ENCODE measurements around the gene R3HDM1.
"Not testable (repeated sequence)": the region's sequence is repeated elsewhere in the genome, so short reads cannot be mapped to it uniquely, and the experiment has no call there.

R3HDM1 gene

DNA sequence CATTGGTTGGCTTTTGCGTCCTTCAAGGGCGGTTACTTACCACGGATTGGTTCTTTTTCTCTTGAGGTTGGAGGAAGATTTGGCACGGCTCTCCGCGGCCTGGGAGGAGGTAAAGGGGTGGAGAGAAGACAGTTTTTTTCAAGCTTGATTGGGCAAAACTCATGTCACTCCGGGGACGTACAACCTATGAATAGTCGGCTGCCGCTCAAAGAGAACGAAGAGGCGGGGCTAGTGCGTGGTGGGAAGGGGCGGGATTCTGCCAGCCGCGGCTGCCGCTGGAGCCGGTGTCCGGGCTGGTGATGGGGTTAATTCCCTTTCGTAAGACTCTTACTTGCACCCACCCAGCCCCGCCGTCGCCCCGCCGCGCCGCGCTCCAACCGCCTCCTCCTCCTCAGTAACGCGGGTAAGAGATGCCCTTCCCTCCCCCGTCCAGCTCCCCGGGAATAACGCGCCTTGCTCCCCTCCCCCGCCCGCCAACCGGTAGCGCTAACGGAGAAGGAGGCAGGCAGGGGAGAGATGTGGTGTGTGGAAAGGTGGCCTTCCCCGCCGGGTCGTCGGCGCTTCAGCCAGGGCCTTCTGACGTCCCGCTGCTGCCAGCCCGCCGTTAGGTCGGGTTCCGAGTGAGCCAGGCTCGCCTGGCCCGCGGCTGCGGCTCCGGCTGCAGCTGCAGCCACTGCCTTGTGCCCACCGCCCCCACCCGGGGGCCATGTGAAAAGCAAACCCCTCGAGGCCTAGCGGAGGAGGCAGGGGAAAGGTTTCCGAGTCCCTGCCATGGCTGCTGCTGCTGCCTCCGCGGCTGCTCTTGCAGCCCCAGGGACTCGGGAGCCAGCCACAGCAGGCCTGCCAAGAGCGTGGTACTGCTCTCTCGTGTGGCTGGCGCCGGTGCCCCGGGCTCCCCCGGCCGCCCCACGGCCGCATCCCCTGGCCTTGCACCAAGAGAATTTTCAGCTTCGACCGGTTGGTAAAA, at the start of gene R3HDM1:
Gene R3HDM1, plus strand, starts transcription at position 254 of the 967 bp plus-strand sequence. CDS start 73,362 bp downstream, outside the sequence.
- DNase-seq, result peak; percentile 99

DNA sequence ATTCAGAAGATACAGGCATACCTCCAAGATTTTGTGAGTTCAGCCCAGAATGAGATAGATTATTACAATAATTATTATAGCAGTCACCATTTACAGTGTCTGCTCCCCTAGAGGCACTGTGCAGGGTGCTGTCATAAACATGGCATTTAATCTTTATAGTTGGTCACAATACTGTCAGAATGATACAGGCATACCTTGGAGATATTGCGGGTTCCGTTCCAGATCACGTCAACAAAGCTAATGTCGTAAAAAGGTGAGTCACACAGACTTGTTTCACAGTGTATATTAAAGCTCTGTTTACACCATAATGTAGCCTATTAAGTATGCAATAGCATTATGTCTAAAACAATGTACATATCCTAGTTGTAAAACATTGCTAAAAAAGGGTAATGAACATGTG, 45.8 kb upstream of the R3HDM1 start:
- no peak for DNase-seq

DNA sequence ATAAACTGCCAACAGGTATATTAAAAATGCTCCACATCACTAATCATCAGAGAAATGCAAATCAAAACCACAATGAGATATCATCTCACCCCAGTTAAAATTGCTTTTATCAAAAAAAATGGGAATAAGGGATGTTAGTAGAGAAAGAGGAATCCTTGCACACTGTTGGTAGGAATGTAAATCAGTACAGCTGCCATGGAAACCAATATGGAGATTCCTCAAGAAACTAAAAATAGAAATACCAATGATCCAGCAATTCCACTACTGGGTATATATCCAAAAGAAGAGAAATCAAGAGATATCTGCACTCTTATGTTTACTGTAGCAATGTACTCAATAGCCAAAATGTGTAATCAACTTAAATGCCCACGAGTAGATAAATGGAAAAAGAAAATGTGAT, 40.9 kb upstream of the R3HDM1 start:
- DNase-seq, result no peak

DNA sequence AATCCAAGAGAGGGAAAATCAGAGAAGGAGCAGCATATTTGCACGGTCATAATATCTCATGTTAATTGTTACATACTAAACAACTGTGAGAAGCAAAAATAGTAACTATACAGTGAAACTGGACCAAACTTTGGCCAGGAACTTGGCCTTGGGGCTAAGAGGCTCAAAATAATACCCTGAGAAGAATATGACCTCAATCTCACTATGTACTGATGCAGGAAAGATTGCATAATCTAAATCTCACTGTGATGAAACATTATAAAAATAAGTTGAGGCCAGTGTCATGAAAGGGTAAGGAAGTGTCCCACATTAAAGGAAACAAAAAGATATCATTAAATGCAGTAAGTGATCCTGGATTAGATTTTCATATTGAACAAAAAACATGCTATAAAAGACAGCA, 36.8 kb upstream of the R3HDM1 start:
- no peak for DNase-seq

DNA sequence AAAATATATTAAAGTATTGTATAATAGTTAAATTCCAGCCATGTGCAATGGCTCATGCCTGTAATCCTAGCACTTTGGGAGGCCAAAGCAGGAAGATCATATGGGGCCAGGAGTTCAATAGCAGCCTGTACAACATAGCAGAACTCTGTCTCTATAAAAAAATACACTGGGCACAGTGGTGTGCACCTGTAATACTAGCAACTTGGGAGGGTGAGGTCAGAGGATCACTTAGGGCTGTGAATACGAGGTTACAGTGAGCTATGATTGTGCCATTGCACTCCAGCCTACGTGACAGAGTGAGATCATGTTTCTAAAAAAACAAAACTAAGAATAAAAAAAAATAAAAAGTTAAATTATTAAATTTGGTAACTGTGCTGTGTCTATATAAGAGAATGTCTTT, 36.4 kb upstream of the R3HDM1 start:
- no peak for DNase-seq

DNA sequence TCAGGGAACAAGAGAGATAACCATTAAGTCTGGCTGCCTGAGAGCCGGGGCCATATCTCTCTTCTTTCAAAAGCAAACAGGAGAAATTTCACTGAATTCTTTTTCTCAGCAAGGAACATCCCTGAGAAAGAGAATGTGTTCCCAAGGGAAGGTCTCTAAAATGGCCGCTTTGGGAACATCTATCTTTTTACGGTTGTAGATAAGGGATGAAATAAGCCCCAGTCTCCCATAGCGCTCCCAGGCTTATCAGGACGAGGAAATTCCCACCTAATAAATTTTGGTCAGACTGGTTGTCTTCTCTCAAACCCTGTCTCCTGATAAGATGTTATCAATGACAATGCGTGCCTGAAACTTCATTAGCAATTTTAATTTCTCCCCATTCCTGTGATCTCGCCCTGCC, 32.7 kb upstream of the R3HDM1 start:
- not testable (repeated sequence) for DNase-seq

DNA sequence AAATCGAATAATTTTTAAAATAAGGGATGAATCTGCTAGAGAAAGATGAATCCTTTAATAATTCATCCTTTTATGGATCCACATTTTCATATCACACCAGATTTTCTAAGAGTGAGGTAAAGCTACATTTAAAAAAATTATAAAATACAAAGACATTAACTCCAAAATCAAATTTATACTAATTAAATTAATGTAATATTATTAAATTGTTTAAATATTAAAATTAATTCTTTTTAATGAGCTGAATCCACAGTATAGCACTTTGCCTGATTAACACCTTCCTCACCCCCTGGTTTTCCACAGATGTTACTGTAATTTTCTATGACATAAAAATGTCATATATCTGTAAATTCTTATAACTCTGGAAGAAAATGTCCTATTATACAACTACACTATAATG, 26.5 kb upstream of the R3HDM1 start:
- DNase-seq, result no peak

DNA sequence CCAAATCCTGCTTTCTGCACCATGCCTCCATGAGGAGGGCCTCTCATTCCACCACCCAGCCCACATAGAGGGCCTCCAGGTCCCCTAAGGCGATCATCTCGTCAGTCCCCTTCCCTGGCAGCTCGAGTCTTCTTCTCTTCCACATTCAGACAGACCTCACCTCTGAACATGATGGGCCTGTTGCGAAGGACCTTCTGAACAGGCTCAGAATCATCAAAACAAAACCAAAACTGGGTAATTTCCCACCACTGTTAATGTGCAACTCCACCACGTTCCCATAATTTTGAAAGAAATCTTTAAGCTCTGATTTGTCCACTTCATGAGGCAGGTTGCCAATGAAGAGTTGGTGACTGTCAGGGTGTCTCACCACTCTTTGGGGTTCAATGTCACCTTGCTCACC, 20.7 kb upstream of the R3HDM1 start:
- no peak for DNase-seq

DNA sequence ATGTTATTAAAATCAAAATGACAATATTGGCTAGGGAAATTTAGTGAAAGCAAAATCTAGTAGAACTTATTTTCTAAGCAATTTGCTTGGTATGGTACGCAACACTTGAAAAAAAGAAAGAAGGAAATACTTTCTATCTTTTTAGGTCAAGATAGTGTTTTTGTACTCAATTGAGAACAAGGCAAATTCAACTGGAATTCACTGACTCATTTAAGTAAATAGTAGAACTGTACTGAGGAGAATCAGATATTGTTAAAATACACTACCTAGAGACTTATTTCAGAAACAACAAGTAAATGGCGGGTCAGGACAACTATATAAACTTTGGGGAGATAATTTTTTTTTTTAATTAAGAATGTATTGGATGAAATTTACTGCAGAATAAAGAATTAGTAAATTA, 19.2 kb upstream of the R3HDM1 start:
- no peak for DNase-seq

DNA sequence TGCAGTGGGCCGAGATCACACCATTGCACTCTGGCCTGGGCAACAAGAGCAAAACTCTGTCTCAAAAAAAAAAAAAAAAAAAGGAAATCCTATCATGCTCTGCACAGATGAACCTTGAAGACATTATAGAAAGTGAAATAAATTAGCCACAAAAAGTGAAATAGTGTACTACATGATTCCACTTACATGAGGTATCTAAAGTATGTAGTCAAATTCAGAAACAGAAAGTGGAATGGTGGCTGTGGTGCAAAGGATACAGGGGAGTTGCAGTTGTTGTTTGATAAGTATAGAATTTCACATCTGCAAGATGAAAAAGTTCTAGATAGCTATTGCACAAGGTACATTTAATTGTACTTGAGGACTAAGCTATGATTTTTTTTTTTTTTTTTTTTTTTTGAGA, 5.5 kb upstream of the R3HDM1 start:
- DNase-seq, result no peak

DNA sequence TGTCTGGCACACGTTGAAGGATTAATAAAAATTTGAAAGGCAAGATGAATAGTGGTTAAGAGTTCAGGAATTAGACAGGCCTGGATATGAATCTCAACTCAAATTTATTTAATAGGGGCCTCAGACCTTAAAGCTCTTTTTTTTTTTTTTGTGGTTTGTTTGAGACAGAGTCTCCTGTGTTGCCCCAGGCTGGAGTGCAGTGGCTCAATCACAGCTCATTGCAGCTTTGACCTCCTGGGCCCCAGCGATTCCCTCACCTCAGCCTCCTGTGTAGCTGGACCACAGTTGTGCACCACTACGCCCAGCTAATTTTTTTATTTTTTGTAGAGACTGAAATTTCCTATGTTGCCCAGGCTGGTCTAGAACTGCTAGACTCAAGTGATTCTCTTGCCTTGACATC, 3.3 kb upstream of the R3HDM1 start:
- DNase-seq, result no peak

DNA sequence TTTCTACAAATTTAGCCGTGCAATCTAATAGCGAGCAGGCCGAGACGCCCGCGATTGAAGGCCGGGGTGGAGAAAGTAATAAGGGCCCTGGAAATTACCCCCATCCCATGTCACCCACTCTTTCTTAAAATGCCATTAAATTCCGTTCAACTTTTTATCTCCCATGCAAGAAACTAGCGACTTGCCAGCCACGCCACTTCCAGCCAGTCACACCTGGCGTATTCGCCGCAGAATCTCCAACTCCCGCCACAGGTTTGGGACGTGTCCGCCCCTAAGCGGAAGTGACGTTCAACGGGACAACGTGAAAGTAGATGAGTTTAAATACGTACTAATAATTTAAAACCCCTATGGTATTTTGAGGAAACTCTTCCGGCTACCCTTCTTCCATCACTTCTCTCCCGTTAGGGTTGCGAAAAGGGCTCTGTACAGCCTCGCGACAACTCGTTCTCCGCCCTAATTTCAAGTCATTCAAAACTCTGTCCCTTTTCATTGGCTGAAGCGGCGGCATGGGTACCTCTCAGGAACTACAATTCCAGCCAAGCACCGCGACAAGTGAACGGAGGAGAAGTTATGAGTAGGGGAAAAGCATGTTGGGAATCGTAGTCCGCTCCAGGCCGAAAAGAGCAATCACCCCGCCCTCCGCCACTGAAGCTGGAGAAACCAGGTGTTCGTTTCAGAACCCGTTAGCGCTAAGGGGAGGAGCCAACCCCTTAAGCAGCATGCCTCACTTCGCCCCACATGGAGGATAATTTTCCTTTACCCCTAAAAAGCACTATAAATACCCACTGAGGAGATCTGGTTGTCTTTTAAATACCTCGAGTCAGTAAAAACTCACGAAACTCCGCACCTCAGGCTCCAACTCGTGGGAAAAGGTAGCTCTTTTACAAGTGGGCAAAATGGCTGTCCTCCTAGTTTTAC, 712 bp upstream of the R3HDM1 start, which contains the start of gene ZRANB3:
Gene ZRANB3, minus strand, starts transcription at position 906 of the 918 bp plus-strand sequence.
- peak; percentile 99 for DNase-seq

DNA sequence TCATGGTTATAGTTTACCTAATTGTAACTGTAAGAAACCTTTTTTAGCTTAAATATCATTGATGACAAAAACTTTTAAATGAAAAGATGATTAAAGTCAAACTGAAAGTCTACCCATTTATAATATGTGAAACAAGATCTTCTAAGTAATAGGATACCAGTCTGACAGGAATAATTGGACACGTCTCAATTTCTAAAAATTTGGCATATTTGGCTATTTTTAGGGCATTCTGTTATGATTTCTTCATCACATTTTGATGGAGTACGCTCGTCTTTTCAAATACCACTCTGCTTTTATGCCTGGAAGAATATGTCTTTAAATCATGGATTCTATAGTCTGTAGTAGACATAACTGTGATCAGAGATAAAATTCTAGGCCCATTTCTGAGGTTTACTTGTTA, 1.3 kb downstream of the R3HDM1 start:
- no peak for DNase-seq

DNA sequence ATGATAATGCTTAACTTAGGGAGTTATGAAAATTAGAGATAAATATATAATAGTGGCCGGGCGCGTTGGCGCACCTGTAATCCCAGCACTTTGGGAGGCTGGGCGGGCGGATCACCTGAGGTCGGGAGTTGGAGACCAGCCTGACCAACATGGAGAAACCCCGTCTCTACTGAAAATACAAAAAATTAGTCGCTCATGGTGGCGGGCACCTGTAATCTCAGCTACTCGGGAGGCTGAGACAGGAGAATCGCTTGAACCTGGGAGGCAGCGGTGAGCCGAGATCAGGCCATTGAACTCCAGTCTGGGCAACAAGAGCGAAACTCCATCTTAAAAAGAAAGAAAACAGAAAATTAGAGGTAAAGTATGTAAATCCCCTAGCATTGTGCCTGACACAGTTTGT, 2.3 kb downstream of the R3HDM1 start:
- DNase-seq, result not testable (repeated sequence)

DNA sequence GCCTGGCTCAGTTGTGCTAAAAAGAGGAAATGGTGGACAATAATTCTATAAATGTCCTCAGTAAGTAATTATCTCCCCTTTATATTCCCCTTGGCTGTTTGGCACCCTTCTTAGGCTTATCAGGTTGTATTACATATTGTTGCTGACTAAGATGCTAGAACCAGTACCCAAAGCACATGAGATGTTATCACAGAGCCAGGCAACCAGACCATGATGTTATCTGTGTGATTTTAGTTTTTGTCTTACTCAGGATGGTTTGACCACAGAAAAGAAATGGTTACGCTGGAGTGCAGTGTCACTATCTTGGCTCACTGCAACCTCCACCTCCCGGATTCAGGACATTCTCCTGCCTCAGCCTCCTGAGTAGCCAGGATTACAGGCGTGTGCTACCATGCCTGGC, 15.2 kb downstream of the R3HDM1 start:
- no peak for DNase-seq

DNA sequence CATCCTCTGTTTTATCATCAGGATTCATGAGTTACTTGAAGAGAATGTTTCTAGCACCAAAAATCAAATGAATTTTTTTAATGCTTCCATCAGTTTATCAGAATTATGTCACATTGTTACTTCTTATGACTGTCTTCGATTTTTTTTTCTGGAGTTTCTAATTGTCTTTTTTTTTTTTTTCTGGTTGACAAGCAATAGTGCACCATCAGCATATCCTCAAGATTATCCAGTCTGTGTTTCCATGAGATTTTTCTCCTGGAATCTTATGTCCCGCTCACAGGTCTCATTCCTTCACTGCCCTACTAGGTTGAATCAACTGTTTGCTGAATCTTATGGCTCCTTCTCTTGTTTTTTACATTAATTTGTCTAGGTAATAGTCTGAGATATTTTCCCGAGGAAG, 16.0 kb downstream of the R3HDM1 start:
- DNase-seq, result no peak

DNA sequence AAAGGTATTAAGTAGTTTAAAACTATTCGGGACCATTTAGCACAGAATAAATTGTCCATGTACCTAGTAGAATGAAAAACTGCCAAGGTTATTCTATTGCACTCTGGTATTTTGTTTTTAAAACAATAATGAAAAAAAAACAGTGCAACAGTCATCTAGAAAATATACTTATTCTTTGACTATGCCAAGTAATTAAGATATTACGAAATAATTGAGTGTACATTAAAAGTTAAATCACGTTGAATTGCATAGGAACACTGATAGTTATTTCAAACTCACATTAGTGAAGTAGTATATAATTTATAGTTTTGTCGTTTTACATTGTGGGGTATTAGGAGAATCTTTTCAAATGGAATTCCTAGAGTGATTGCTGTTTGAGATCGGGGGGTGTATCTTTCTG, 20.1 kb downstream of the R3HDM1 start:
- no peak for DNase-seq

DNA sequence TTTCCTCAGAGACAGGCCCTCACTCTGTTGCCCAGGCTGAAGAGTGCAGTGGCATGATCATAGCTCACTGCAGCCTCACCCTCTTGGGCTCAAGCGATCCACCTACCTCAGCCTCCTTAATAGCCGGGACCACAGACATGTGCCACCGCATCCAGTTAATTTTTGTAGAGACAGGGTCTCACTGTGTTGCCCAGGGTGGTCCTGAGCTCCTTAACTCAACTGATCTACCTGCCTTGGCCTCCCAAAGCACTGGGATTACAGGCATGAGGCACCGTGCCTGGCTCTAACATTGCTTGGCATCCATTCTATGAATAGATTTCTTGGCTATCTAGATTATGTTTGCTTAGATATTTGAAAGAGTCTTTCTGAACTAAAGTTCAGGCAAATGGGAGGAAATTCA, 21.6 kb downstream of the R3HDM1 start:
- DNase-seq, result no peak

DNA sequence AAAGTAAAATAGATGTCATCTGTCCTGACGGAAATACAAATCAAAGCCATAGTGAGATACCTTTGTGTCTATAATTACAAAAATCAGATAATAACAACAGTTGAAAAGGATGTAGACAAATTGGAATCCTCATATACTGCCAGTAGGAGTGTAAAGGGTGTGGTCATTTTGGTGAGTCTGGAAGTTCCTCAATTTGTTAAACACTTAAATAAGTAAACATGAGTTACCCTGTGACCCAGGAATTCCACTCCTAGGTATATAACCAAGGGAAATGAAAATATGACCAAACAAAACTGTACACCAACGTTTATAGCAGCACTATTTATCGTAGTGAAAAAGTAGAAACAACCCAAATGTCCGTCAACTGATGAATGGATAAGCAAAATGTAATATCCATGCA, 24.0 kb downstream of the R3HDM1 start:
- DNase-seq, result no peak

DNA sequence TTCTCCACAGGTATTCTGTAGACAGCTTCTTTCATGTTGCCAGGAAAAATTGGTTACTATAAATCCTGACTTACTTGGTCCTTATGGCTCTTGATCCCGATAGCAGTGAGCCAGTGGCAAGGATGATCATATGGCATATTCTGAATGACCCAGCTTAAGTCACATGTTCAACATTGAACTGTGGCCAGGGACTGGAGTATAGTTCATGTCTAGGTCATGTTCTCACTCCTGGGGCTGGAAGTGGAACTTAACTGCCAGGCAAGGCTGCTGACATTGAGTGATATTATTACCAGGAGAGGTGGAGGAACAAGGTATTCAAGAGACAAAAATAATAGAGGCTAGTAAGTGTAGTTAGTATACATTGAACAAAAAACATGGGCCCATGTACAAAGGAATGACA, 26.2 kb downstream of the R3HDM1 start:
- DNase-seq, result no peak

DNA sequence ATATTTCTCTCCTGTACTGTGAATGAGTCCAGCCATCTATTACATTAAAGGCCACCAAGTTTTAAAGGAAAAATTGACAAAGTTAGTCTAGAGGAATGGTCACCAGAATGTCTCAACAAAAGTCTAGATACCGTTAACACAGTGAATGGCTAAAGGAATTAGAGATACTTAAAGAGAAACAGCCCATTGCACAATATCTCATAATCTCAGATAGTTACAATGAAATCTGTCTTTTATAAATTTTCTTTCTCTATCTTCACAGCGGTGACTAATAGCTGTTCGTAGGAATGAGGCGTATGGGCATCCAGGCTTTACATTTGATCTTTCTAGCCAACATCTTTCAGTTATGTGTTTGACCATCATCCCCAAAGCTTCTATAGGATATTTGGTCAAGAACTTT, 30.6 kb downstream of the R3HDM1 start:
- no peak for DNase-seq

DNA sequence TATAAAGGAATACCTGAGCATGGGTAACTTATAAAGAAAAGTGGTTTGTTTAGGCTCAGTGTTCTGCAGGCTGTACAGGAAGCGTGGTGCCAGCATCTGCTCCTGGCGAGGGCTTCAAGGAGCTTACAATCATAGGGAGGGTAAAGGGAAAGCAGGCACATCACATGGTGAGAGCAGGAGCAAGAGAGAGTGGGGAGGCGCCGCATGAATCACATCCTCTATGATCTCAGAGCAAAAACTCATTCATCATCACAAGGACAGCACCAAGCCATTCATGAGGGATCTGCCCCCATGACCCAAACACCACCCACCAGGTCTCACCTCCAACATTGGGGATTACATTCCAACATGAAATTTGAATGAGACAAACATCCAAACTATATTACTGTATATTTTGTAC, 32.5 kb downstream of the R3HDM1 start:
- DNase-seq, result no peak

DNA sequence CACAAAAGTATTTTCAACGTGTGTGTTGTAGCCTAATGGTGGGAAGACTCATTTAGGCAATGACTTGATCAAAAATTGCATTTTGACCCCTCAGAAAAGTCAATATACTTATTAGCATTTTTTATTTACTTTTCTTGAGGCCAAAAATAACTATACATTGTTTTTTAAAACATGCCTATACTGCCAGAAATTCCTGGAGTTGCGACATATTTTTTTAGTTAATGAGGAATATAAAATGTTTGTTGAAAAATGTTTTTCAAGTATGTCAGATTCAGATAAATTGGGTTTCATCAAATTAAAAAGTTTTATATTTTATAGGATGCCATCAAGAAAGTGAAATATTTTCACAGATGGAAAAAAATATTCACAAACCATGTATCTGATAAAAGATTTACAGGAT, 39.6 kb downstream of the R3HDM1 start:
- no peak for DNase-seq

DNA sequence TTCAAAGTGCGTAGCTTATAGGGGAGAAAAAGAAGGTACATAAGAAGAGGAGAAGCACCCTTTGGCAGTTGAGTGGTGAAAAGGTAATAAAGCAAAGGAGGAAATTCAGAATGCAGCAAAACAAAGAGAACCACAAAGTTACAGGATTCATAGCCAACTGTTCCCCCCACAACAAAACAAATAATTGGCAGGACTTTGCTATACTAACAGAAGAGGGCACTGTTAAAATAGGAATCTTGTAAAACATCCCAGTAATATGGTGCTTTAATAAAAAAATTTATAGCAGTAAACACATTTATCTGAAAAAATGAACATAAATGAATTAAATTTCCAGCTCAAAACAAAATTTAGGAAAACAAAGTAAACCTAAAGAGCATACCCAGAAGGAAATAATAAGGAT, 42.3 kb downstream of the R3HDM1 start:
- DNase-seq, result no peak

All from retina (tissue), 1 donor.